GM06990 (cell line): ENCODE results near the gene TUSC2.

Experiments
- DNase-seq: peaks from one replicate; pipeline ENCODE4 v3.0.0-alpha.2; 2011; ENCODE audit not compliant: insufficient read length; ENCODE audit errors: extremely low read depth
- H3K27me3 ChIP-seq: replicated peaks from 2 replicates; pipeline ENCODE4 v1.6.0; 2011; ENCODE audit warnings: low read length; ENCODE audit not compliant: control insufficient read depth, insufficient read depth
- H3K36me3 ChIP-seq: 2 replicates; pipeline ENCODE4 v1.5.1; 2011; ENCODE audit warnings: low read length; ENCODE audit not compliant: control insufficient read depth, insufficient read depth
- H3K4me3 ChIP-seq: replicated peaks from 2 replicates; pipeline ENCODE4 v1.5.1; 2011; ENCODE audit warnings: low read depth, mild to moderate bottlenecking, control low read depth, low read length
- CTCF ChIP-seq: IDR thresholded peaks from 2 replicates; pipeline ENCODE4 v1.5.1; 2011; ENCODE audit warnings: low read length, control low read depth, mild to moderate bottlenecking, inconsistent platforms; ENCODE audit not compliant: insufficient read depth, poor library complexity, severe bottlenecking

The TUSC2 gene

GRCh38 chr3:50371133-50371685, 43.2 kb upstream of the TUSC2 start:
- Histone ChIP-seq H3K36me3 (no peaks in the 10 kb centered on the region), H3K27me3 (peaks cover 6% of the 10 kb centered on the region), H3K4me3 (no peak overlapping the region)
- DNase-seq = no peak
- TF ChIP-seq CTCF = no peak

DNA sequence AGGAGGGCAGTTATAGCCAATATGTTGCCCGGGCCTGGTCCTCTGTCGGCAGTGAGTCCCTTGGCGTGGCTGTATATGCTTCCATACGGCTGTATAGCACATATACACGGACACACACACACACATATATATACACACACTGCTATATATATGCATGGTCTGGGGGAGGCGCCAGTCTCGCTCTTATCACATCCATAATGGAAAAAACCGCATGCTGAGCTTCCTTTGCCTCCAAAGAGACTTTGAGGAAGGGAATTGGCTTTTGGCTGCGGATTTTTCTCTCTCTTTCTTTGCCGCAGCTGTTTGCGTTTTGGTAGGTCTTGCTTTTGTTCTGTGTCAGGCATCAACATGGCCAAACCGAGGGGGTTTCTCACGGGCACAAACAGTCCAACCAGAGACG, 42.6 kb upstream of the TUSC2 start:
- Histone ChIP-seq H3K4me3 (no peak overlapping the region), H3K36me3 (no peaks in the 10 kb centered on the region), H3K27me3 (peaks cover 6% of the 10 kb centered on the region)
- no peak for DNase-seq
- no peak for TF ChIP-seq CTCF

- Histone ChIP-seq H3K36me3 (no peaks in the 10 kb centered on the region), H3K27me3 (peaks cover 6% of the 10 kb centered on the region), H3K4me3 (no peak overlapping the region)
- DNase-seq = no peak
- TF ChIP-seq CTCF = no peak
These were observed 41.1 kb upstream of the TUSC2 start for GRCh38 chr3:50369012-50369670.

DNA sequence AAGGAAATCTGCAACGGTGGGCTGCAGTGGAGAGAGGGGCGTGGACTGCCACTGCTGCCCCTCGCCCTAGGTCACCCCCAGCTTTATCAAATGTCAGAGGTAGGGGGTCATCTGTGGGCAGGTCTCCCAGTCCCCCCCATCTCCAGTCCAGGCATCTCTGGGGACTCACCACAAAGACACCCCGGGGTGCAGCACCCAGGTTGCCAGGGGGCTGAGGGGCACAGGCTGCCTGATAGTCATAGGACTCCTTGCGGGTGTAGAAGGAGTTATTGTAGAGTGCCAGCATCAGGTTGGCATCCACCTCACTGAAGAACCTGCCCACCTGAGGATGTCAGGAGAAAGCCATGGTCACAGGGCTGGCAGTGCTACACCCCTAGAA, 37.8 kb upstream of the TUSC2 start:
- Histone ChIP-seq H3K4me3 (no peak overlapping the region), H3K27me3 (peaks cover 2% of the 10 kb centered on the region), H3K36me3 (no peaks in the 10 kb centered on the region)
- no peak for TF ChIP-seq CTCF
- DNase-seq = no peak

DNA sequence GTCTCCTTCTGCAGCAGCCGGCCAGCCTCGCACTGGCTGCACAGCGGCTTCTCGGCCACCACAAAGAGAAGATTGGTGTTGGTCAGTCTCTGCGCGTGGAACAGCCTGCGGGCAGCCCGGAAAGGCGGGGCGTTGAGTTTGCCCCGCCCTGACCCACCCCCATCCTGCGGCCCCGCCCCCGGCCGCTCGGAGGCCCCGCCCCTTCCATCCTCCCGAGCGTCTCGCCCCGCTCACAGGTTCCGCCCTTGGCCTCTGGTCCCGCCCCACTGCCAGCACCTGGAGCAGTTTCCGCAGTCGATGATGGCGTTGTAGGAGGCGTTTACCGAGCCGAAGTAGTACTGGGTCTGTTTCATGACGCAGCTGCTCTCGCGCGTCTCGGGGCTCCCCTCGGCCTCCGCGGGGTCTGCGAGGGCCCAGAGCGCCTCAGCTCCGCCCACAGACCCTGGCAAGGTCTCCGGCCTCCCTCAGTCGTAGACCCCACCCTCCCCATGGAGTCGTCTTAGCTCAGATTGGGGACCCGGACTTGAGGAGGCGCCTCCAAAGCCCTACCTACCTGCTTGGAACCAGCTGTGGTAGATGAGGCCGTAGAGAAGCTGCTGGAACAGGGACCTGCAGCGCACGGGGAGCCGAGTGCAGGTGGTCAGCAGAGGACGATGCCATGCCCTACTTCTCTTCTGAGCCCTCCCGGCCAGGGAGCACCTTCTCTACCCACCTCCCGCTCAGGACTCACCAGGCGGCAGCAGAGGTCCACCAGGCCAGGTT, 37.2 kb upstream of the TUSC2 start:
- peaks cover 2% of the 10 kb centered on the region for H3K27me3 ChIP-seq
- TF ChIP-seq CTCF = no peak
- no peaks in the 10 kb centered on the region for H3K36me3 ChIP-seq
- DNase-seq = peak; percentile 83
- peak overlapping the region; percentile 61 for H3K4me3 ChIP-seq
